NCI-H2029 (cell line): ENCODE results near the gene OR4F17.
"Not testable (repeated sequence)": the region's sequence is repeated elsewhere in the genome, so short reads cannot be mapped to it uniquely, and the experiment has no call there.

Experiments
- DNase-seq: peaks from one replicate; lab custom pipeline; 2025; lab: John Stamatoyannopoulos, UW

The OR4F17 gene

GRCh38 chr19:106804-107203, at the start of gene OR4F17:
Gene OR4F17, plus strand, starts transcription at chr19:107104. Its CDS starts 3,575 bp downstream, at chr19:110679.
- DNase-seq, result not testable (repeated sequence)

GRCh38 chr19:70793-71192, 36.1 kb upstream of the OR4F17 start:
- not testable (repeated sequence) for DNase-seq

GRCh38 chr19:82864-83263, 24.0 kb upstream of the OR4F17 start:
- DNase-seq, result not testable (repeated sequence)

GRCh38 chr19:83626-84025, 23.3 kb upstream of the OR4F17 start:
- DNase-seq, result not testable (repeated sequence)

GRCh38 chr19:90678-91077, 16.2 kb upstream of the OR4F17 start:
- not testable (repeated sequence) for DNase-seq

GRCh38 chr19:94794-95193, 12.1 kb upstream of the OR4F17 start:
- DNase-seq, result not testable (repeated sequence)

- not testable (repeated sequence) for DNase-seq
Observed at GRCh38 chr19:97647-98046, 9.3 kb upstream of the OR4F17 start.

GRCh38 chr19:120443-121140, 13.7 kb downstream of the OR4F17 start:
- DNase-seq, result not testable (repeated sequence)
